B cell (primary cell): ENCODE results near the gene IL1RL1. TPM values are rescaled to one million over a fixed set of nuclear protein-coding genes. Genes with fewer than 3 reads are reported as not detected.

Experiments
- ATAC-seq: fragments of 200-7000 bp; cut with Tn5 transposase; one replicate; pipeline ENCODE4 v1.10.0; 2021; ENCODE audit warnings: low read depth, mild to moderate bottlenecking, moderate number of reproducible peaks, moderate library complexity
- CTCF ChIA-PET: fragments of 350-600 bp; sonication (Branson Sonifier 250); formaldehyde crosslinking; loops from one replicate; lab custom pipeline; 2021; ENCODE audit warnings: antibody characterized with exemption, inconsistent platforms; lab: Charles Lee
- POLR2A ChIA-PET: fragments of 350-600 bp; sonication (Branson Sonifier 250); formaldehyde crosslinking; loops from one replicate; lab custom pipeline; 2021; ENCODE audit warnings: antibody characterized with exemption; lab: Charles Lee
- DNase-seq: peaks from one replicate; pipeline ENCODE4 v3.0.0; 2013
- H2AFZ ChIP-seq: 2 replicates; pipeline ENCODE4 v1.6.1; 2012; ENCODE audit warnings: mild to moderate bottlenecking, low read depth, low read length; ENCODE audit not compliant: insufficient read depth, poor library complexity, severe bottlenecking
- H3K27ac ChIP-seq, 2 donors: 1 replicate in 1 of 2; 2 replicates in 1 of 2; pipeline ENCODE4 v1.5.1; 2012 to 2013; ENCODE audit warnings: low read length in 2 of 2, mild to moderate bottlenecking in 2 of 2, moderate library complexity in 1 of 2
- H3K27me3 ChIP-seq, 4 experiments: fragments of 200-600 bp in 1 of 4; sonication (generic) in 1 of 4; replicated peaks in 1 of 4; 1 replicate in 2 of 4; 2 replicates in 2 of 4; pipeline versions ENCODE4 v1.6.1 to v1.7.0; 2013 to 2016; ENCODE audit warnings: low read length in 3 of 4, mild to moderate bottlenecking in 2 of 4, mixed read lengths in 1 of 4, moderate library complexity in 1 of 4; ENCODE audit not compliant: insufficient read depth in 4 of 4, control insufficient read depth in 3 of 4; ENCODE audit errors: control extremely low read depth in 1 of 4
- H3K36me3 ChIP-seq, 2 experiments: replicated peaks in 1 of 2; 1 replicate in 1 of 2; 2 replicates in 1 of 2; pipeline versions ENCODE4 v1.6.1 to v1.7.1; 2013; ENCODE audit warnings: low read length in 1 of 2; ENCODE audit not compliant: insufficient read depth in 2 of 2, control insufficient read depth in 1 of 2; ENCODE audit errors: control extremely low read depth in 1 of 2, extremely low read depth in 1 of 2
- H3K4me1 ChIP-seq, 2 donors: fragments of 200-600 bp in 1 of 2; sonication (generic) in 1 of 2; 1 replicate in 1 of 2; 2 replicates in 1 of 2; pipeline versions ENCODE4 v1.5.1 to v1.6.1; 2013 to 2017; ENCODE audit warnings: low read length in 2 of 2; ENCODE audit not compliant: control insufficient read depth in 2 of 2, insufficient read depth in 2 of 2
- H3K4me2 ChIP-seq: replicated peaks from 2 replicates; pipeline ENCODE3; 2012; ENCODE audit warnings: mild to moderate bottlenecking, low read depth, low read length; ENCODE audit not compliant: poor library complexity, severe bottlenecking
- H3K4me3 ChIP-seq, 5 experiments: fragments of 200-600 bp in 1 of 5; sonication (generic) in 1 of 5; 1 replicate in 3 of 5; 2 replicates in 2 of 5; pipeline versions ENCODE4 v1.5.1 to v1.7.0; 2011 to 2016; ENCODE audit warnings: low read length in 4 of 5, mild to moderate bottlenecking in 4 of 5, low read depth in 2 of 5, control low read depth in 1 of 5, moderate library complexity in 1 of 5; ENCODE audit not compliant: insufficient read depth in 1 of 5; ENCODE audit errors: control extremely low read depth in 1 of 5, extremely low read depth in 1 of 5
- H3K79me2 ChIP-seq: fragments of 200-600 bp; sonication (generic); one replicate; pipeline ENCODE4 v1.6.0; 2016; ENCODE audit warnings: low read length; ENCODE audit not compliant: control insufficient read depth, insufficient read depth
- H3K9ac ChIP-seq: fragments of 200-600 bp; sonication (generic); 2 replicates; pipeline ENCODE4 v1.6.1; 2017; ENCODE audit warnings: mild to moderate bottlenecking, low read length, moderate library complexity
- H3K9me3 ChIP-seq, 3 donors: one replicate each; pipeline versions ENCODE4 v1.6.1 to v1.7.1; 2013; ENCODE audit warnings: low read length in 2 of 3; ENCODE audit not compliant: control insufficient read depth in 2 of 3, insufficient read depth in 1 of 3; ENCODE audit errors: control extremely low read depth in 1 of 3
- H4K20me1 ChIP-seq: 2 replicates; pipeline ENCODE4 v1.6.0; 2012; ENCODE audit warnings: mild to moderate bottlenecking, low read length; ENCODE audit not compliant: insufficient read depth, control insufficient read depth, poor library complexity, severe bottlenecking
- H3K27ac Mint-ChIP-seq: one replicate; pipeline ENCODE4 v1.8.0; 2021; ENCODE audit warnings: mixed read lengths
- H3K27me3 Mint-ChIP-seq: one replicate; pipeline ENCODE4 v1.8.0; 2021; ENCODE audit warnings: mixed read lengths
- H3K4me1 Mint-ChIP-seq: one replicate; pipeline ENCODE4 v1.8.0; 2021; ENCODE audit warnings: mixed read lengths
- H3K4me3 Mint-ChIP-seq: one replicate; pipeline ENCODE4 v1.8.0; 2021; ENCODE audit warnings: mixed read lengths
- H3K9me3 Mint-ChIP-seq: one replicate; pipeline ENCODE4 v1.8.0; 2022; ENCODE audit warnings: mixed read lengths; ENCODE audit not compliant: insufficient read depth
- EZH2 ChIP-seq: IDR thresholded peaks from 2 replicates; pipeline ENCODE4 v1.6.1; 2012; ENCODE audit warnings: borderline replicate concordance, low read depth, mild to moderate bottlenecking, moderate library complexity, low read length; ENCODE audit not compliant: insufficient read depth, poor library complexity, severe bottlenecking
- WGBS: methylation state at CpG from one replicate; pipeline ENCODE4 v1.1.5; 2013; ENCODE audit warnings: missing lambda C conversion rate; ENCODE audit not compliant: insufficient coverage; 5-methylcytosine and 5-hydroxymethylcytosine counted together
- intact Hi-C: fragments of 100-400 bp; cut with micrococcal nuclease; formaldehyde crosslinking; loops from one replicate; pipeline ENCODE4 v1.10.0; 2022
- polyA plus RNA-seq: library from polyadenylated mRNA; depleted of rRNA; stranded (reverse); fragments of >200 nt; gene quantifications from 2 replicates; pipeline ENCODE4 v1.2.3, GENCODE V29; 2012
- total RNA-seq, 2 donors: library from RNA; stranded (reverse); fragments of 120-200 nt in 1 of 2; gene quantifications; 1 replicate in 1 of 2; 2 replicates in 1 of 2; pipeline versions ENCODE4 v1.2.3 to v1.2.4, GENCODE V29; 2013 to 2022
- TF ChIP-seq, protein P1 (sequence below): fragments of 200-600 bp; IDR thresholded peaks from one replicate; pipeline ENCODE4 v1.8.0; 2022; ENCODE audit warnings: antibody characterized with exemption, mild to moderate bottlenecking

The IL1RL1 gene
- total and polyA plus RNA-seq, 2 donors (not counting 1 experiment from before 2014, with no cell fraction given): not detected

DNA sequence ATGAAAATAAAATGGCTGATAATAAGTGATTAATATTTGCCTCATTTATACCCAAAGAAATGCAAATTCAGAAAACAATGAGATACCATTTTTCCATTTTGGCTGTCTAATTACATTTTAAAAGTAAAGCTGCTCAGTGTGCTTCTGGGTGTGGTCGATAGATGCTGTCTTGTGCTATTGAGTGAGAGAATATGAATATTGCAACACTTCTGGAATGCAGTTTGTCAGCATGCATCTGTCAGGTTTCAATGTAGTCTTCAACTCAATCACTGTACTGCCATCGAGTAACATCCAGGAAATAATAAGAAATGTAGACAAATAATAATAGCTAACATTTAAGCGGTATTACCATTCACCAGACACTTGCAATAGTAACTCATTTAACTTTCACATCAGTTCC lies 48.2 kb downstream of the IL1RL1 start:
- Histone ChIP-seq H3K9me3 (no peaks in the 10 kb centered on the region), H3K36me3 (no peaks in the 10 kb centered on the region), H3K27ac (no peak overlapping the region), H3K79me2 (no peaks in the 10 kb centered on the region), H3K4me2 (no peak overlapping the region), H4K20me1 (no peaks in the 10 kb centered on the region), H3K9ac (no peak overlapping the region), H3K4me3 (no peak overlapping the region), H3K27me3 (no peaks in the 10 kb centered on the region), H3K4me1 (peaks cover 9 to 23% of the 10 kb centered on the region in 2 donors), H2AFZ (no peak overlapping the region)
- ChIA-PET POLR2A (no interaction called here), CTCF (no interaction called here)
- Mint-ChIP-seq H3K27ac (no peak overlapping the region), H3K9me3 (no peaks in the 10 kb centered on the region), H3K4me1 (peaks cover 23% of the 10 kb centered on the region), H3K27me3 (no peaks in the 10 kb centered on the region), H3K4me3 (no peak overlapping the region)
- TF ChIP-seq EZH2: no peak
- TF ChIP-seq, protein P1, sequence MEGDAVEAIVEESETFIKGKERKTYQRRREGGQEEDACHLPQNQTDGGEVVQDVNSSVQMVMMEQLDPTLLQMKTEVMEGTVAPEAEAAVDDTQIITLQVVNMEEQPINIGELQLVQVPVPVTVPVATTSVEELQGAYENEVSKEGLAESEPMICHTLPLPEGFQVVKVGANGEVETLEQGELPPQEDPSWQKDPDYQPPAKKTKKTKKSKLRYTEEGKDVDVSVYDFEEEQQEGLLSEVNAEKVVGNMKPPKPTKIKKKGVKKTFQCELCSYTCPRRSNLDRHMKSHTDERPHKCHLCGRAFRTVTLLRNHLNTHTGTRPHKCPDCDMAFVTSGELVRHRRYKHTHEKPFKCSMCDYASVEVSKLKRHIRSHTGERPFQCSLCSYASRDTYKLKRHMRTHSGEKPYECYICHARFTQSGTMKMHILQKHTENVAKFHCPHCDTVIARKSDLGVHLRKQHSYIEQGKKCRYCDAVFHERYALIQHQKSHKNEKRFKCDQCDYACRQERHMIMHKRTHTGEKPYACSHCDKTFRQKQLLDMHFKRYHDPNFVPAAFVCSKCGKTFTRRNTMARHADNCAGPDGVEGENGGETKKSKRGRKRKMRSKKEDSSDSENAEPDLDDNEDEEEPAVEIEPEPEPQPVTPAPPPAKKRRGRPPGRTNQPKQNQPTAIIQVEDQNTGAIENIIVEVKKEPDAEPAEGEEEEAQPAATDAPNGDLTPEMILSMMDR: no peak
- no peak for ATAC-seq
- no CpG with 5 or more reads among the region's 3 CpGs for WGBS
- intact Hi-C loops: loop anchor here (5.0 kb wide), 3 partner anchors 63 to 107 kb away; partner anchors contain the start of gene IL18RAP
- no peak for DNase-seq

DNA sequence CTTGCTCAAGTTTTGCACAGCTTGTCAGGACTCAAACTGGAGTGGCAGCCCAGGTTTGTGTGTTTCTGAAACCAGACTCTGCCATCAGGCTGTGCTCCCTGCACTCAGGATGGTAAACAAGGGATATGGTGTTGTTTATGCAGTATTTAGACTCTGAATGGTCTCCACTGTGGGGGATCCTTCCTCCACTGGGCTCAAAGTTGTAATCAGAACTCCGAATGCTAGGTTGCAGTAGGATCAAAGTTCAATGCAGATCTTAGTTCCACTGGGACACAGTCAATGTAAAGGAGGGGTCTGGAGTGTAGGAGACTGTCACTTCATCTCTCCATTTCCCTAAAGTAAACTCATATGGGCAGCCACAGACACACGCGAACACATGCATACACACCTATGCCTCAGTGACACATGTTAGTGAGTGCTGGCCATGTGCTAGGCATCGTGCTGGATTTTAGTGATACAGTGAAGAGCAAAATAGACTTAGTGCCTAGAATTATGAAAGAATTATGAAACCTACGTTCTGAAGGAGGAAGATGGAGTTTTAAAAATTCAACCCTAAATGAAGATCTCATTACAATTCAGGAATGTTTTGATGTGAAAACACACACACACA lies 50.4 kb downstream of the IL1RL1 start:
- no CpG with 5 or more reads among the region's 5 CpGs for WGBS
- Histone ChIP-seq H3K4me3 (no peak overlapping the region), H3K9ac (no peak overlapping the region), H3K4me2 (no peak overlapping the region), H3K36me3 (no peaks in the 10 kb centered on the region), H4K20me1 (no peaks in the 10 kb centered on the region), H3K27me3 (no peaks in the 10 kb centered on the region), H2AFZ (no peak overlapping the region), H3K27ac (no peak overlapping the region), H3K9me3 (peaks cover 0 to 16% (median 10%) of the 10 kb centered on the region in 3 donors), H3K4me1 (peaks cover 5 to 18% of the 10 kb centered on the region in 2 donors), H3K79me2 (no peaks in the 10 kb centered on the region)
- H3K4me1 Mint-ChIP-seq: peaks cover 12% of the 10 kb centered on the region
- intact Hi-C loops: no loop called here
- ChIA-PET POLR2A (no interaction called here), CTCF (no interaction called here)
- DNase-seq (no peak), ATAC-seq (no peak)
- peaks cover 10% of the 10 kb centered on the region for H3K9me3 Mint-ChIP-seq
- TF ChIP-seq, protein P1: no peak
- TF ChIP-seq EZH2: no peak
- no peak overlapping the region for H3K4me3 Mint-ChIP-seq
- no peaks in the 10 kb centered on the region for H3K27me3 Mint-ChIP-seq
- H3K27ac Mint-ChIP-seq: no peak overlapping the region
